GM18505 (cell line): ENCODE results near the gene CD164L2.
A peak's percentile ranks its signal among the peaks of the same experiment; 100 is the strongest.

ENCODE experiments used
- ATAC-seq: cut with Tn5 transposase; IDR thresholded peaks from one replicate; pipeline ENCODE4 v1.9.1; 2021; ENCODE audit not compliant: unreplicated experiment
- POLR2A ChIP-seq: IDR thresholded peaks from 4 replicates; pipeline ENCODE4 v1.6.1; 2011; ENCODE audit warnings: borderline replicate concordance; ENCODE audit not compliant: insufficient read depth, insufficient read length; ENCODE audit errors: extremely low read depth

Gene CD164L2

GRCh38 chr1:27372022-27372807 lies 10.9 kb downstream of the CD164L2 start:
- no peak for ATAC-seq
- TF ChIP-seq POLR2A, result no peak

- no peak for TF ChIP-seq POLR2A
- no peak for ATAC-seq
Observed at GRCh38 chr1:27368869-27369582, 14.1 kb downstream of the CD164L2 start.

- ATAC-seq, result no peak
- no peak for TF ChIP-seq POLR2A
Observed at GRCh38 chr1:27367160-27367650, 15.9 kb downstream of the CD164L2 start.

- no peak for ATAC-seq
- no peak for TF ChIP-seq POLR2A
Observed at GRCh38 chr1:27366411-27367159, 16.5 kb downstream of the CD164L2 start, which contains the start of gene MAP3K6. TSS of gene MAP3K6 (minus strand) at chr1:27366961. CDS start at chr1:27366597, 364 bp downstream.

- no peak for ATAC-seq
- TF ChIP-seq POLR2A, result no peak
Observed at GRCh38 chr1:27366113-27366410, 17.1 kb downstream of the CD164L2 start.

GRCh38 chr1:27365372-27366112 lies 17.6 kb downstream of the CD164L2 start:
- peak; percentile 26 for TF ChIP-seq POLR2A
- no peak for ATAC-seq

- no peak for ATAC-seq
- TF ChIP-seq POLR2A, result no peak
Observed at GRCh38 chr1:27364696-27365371, 18.3 kb downstream of the CD164L2 start.

- no peak for TF ChIP-seq POLR2A
- no peak for ATAC-seq
Observed at GRCh38 chr1:27363766-27364695, 19.1 kb downstream of the CD164L2 start.

GRCh38 chr1:27361553-27361952 lies 21.6 kb downstream of the CD164L2 start:
- no peak for TF ChIP-seq POLR2A
- no peak for ATAC-seq

GRCh38 chr1:27361044-27361402 lies 22.1 kb downstream of the CD164L2 start:
- TF ChIP-seq POLR2A, result no peak
- ATAC-seq, result no peak
